Neural progenitor cell (in vitro differentiated cells): ENCODE results near the gene SREBF1. TPM values are rescaled to one million over a fixed set of nuclear protein-coding genes. Genes with fewer than 3 reads are reported as not detected.

Experiments used
- DNase-seq: peaks from one replicate; pipeline ENCODE4 v3.0.0-alpha.2; 2016; ENCODE audit warnings: low spot score
- H2AFZ ChIP-seq: fragments of 200-600 bp; sonication (generic); replicated peaks from 2 replicates; pipeline ENCODE4 v1.6.1; 2016; ENCODE audit warnings: antibody characterized with exemption
- H3F3A ChIP-seq: fragments of 200-600 bp; sonication (generic); 2 replicates; pipeline ENCODE4 v1.6.1; 2016; ENCODE audit warnings: antibody characterized with exemption, low read depth
- H3K27ac ChIP-seq: fragments of 200-600 bp; sonication (generic); 2 replicates; pipeline ENCODE4 v1.5.1; 2016; ENCODE audit warnings: mild to moderate bottlenecking
- H3K27me3 ChIP-seq: fragments of 200-600 bp; sonication (generic); 2 replicates; pipeline ENCODE4 v1.6.1; 2016; ENCODE audit warnings: mild to moderate bottlenecking, moderate library complexity
- H3K36me3 ChIP-seq: fragments of 200-600 bp; sonication (generic); 2 replicates; pipeline ENCODE4 v1.5.1; 2016
- H3K4me1 ChIP-seq: fragments of 200-600 bp; sonication (generic); 2 replicates; pipeline ENCODE4 v1.6.1; 2016; ENCODE audit warnings: mixed run types
- H3K4me2 ChIP-seq: fragments of 200-600 bp; sonication (generic); 2 replicates; pipeline ENCODE4 v1.6.1; 2016
- H3K4me3 ChIP-seq: fragments of 200-600 bp; sonication (generic); 2 replicates; pipeline ENCODE4 v1.5.1; 2016
- H3K79me2 ChIP-seq: fragments of 200-600 bp; sonication (generic); 2 replicates; pipeline ENCODE4 v1.6.1; 2016; ENCODE audit warnings: low read depth
- H3K9ac ChIP-seq: fragments of 200-600 bp; sonication (generic); 2 replicates; pipeline ENCODE4 v1.6.1; 2016
- H3K9me3 ChIP-seq: fragments of 200-600 bp; sonication (generic); 2 replicates; pipeline ENCODE4 v1.5.1; 2016; ENCODE audit warnings: low read depth
- H4K20me1 ChIP-seq: fragments of 200-600 bp; sonication (generic); 2 replicates; pipeline ENCODE4 v1.6.1; 2016; ENCODE audit warnings: low read depth
- H3K27ac Mint-ChIP-seq: 3 replicates; pipeline ENCODE4 v1.8.0; 2021; ENCODE audit warnings: mixed read lengths
- H3K27me3 Mint-ChIP-seq: 2 replicates; pipeline ENCODE4 v1.8.0; 2022; ENCODE audit warnings: low read depth, mild to moderate bottlenecking, inconsistent platforms, moderate library complexity, mixed read lengths; ENCODE audit not compliant: insufficient read depth
- H3K36me3 Mint-ChIP-seq: 3 replicates; pipeline ENCODE4 v1.8.0; 2021; ENCODE audit warnings: mixed read lengths
- H3K4me1 Mint-ChIP-seq: 3 replicates; pipeline ENCODE4 v1.8.0; 2021; ENCODE audit warnings: mixed read lengths
- H3K4me3 Mint-ChIP-seq: 3 replicates; pipeline ENCODE4 v1.8.0; 2021; ENCODE audit warnings: mild to moderate bottlenecking, moderate library complexity, mixed read lengths
- H3K9me3 Mint-ChIP-seq: 3 replicates; pipeline ENCODE4 v1.8.0; 2020; ENCODE audit warnings: mixed read lengths
- EZH2 ChIP-seq: fragments of 200-600 bp; sonication (generic); IDR thresholded peaks from 2 replicates; pipeline ENCODE4 v1.6.1; 2017; ENCODE audit warnings: antibody characterized with exemption, mild to moderate bottlenecking, moderate library complexity
- EZH2phosphoT487 ChIP-seq: fragments of 200-600 bp; sonication (generic); IDR thresholded peaks from 2 replicates; pipeline ENCODE4 v1.6.1; 2017; ENCODE audit warnings: antibody characterized with exemption
- total RNA-seq: library from RNA; depleted of rRNA; stranded (reverse); fragments of >200 nt; gene quantifications from 2 replicates; pipeline ENCODE4 v1.2.3, GENCODE V29; 2015; ENCODE audit warnings: low replicate concordance
- TF ChIP-seq, protein P1 (sequence below): fragments of 200-600 bp; sonication (generic); IDR thresholded peaks from 2 replicates; pipeline ENCODE4 v1.5.1; 2017; ENCODE audit warnings: antibody characterized with exemption, mild to moderate bottlenecking

The SREBF1 gene
- total RNA-seq, 1 donor from 2014 or later = 12.7 TPM

- peak overlapping the region; percentile 50 for H3K4me3 Mint-ChIP-seq
- H3K4me1 ChIP-seq = peaks cover 41% of the 10 kb centered on the region
These were observed 16.2 kb downstream of the SREBF1 start for GRCh38 chr17:17820463-17821158.

DNA sequence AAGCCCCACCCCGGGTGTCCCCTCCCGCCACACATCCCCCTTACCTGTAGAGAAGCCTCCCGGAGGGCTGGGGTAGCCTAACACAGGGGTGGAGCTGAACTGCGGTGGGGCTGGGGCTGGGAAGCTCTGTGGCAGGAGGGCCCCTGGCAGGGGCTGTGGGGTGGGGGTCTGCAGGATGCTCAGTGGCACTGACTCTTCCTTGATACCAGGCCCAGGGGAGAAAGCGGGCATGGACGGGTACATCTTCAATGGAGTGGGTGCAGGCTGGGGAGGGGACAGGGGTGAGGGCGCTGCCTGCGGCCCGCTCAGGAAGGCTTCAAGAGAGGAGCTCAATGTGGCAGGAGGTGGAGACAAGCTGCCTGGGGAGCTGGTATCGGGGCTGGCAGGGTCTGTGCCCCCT lies 16.7 kb downstream of the SREBF1 start:
- H3K9me3 ChIP-seq = no peaks in the 10 kb centered on the region
- H3K27ac ChIP-seq = no peak overlapping the region
- H3K36me3 ChIP-seq = no peaks in the 10 kb centered on the region
- Mint-ChIP-seq H3K4me1 (peaks cover 63% of the 10 kb centered on the region), H3K4me3 (no peak overlapping the region), H3K27me3 (peaks cover 2% of the 10 kb centered on the region), H3K9me3 (no peaks in the 10 kb centered on the region), H3K36me3 (peaks cover 13% of the 10 kb centered on the region), H3K27ac (no peak overlapping the region)
- TF ChIP-seq, protein P1, sequence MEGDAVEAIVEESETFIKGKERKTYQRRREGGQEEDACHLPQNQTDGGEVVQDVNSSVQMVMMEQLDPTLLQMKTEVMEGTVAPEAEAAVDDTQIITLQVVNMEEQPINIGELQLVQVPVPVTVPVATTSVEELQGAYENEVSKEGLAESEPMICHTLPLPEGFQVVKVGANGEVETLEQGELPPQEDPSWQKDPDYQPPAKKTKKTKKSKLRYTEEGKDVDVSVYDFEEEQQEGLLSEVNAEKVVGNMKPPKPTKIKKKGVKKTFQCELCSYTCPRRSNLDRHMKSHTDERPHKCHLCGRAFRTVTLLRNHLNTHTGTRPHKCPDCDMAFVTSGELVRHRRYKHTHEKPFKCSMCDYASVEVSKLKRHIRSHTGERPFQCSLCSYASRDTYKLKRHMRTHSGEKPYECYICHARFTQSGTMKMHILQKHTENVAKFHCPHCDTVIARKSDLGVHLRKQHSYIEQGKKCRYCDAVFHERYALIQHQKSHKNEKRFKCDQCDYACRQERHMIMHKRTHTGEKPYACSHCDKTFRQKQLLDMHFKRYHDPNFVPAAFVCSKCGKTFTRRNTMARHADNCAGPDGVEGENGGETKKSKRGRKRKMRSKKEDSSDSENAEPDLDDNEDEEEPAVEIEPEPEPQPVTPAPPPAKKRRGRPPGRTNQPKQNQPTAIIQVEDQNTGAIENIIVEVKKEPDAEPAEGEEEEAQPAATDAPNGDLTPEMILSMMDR = no peak
- TF ChIP-seq EZH2phosphoT487 = no peak
- no peak for TF ChIP-seq EZH2
- H3K4me1 ChIP-seq = peaks cover 36% of the 10 kb centered on the region
- H3K4me3 ChIP-seq = no peak overlapping the region
- H2AFZ ChIP-seq = no peak overlapping the region
- no peak for DNase-seq
- peaks cover 73% of the 10 kb centered on the region for H4K20me1 ChIP-seq
- H3K79me2 ChIP-seq = peaks cover 42% of the 10 kb centered on the region
- H3K27me3 ChIP-seq = no peaks in the 10 kb centered on the region
- peaks cover 13% of the 10 kb centered on the region for H3F3A ChIP-seq
- no peak overlapping the region for H3K9ac ChIP-seq
- H3K4me2 ChIP-seq = no peak overlapping the region

More at GRCh38 chr17:17820463-17821158, 16.2 kb downstream of the SREBF1 start:
- H3K9ac ChIP-seq = no peak overlapping the region
- TF ChIP-seq, protein P1 = no peak
- TF ChIP-seq EZH2 (no peak), EZH2phosphoT487 (no peak)
- no peak overlapping the region for H2AFZ ChIP-seq
- peaks cover 64% of the 10 kb centered on the region for H3K4me1 Mint-ChIP-seq
- H4K20me1 ChIP-seq = peaks cover 75% of the 10 kb centered on the region
- H3K9me3 ChIP-seq = no peaks in the 10 kb centered on the region
- no peak overlapping the region for H3K27ac ChIP-seq
- H3K27me3 ChIP-seq = no peaks in the 10 kb centered on the region
- H3K79me2 ChIP-seq = peaks cover 48% of the 10 kb centered on the region
- H3K27me3 Mint-ChIP-seq = no peaks in the 10 kb centered on the region
- H3K36me3 ChIP-seq = no peaks in the 10 kb centered on the region
- H3K27ac Mint-ChIP-seq = peak overlapping the region; percentile 63
- peaks cover 18% of the 10 kb centered on the region for H3F3A ChIP-seq
- no peaks in the 10 kb centered on the region for H3K9me3 Mint-ChIP-seq
- H3K4me3 ChIP-seq = no peak overlapping the region
- H3K36me3 Mint-ChIP-seq = peaks cover 10% of the 10 kb centered on the region
- no peak for DNase-seq
- peak overlapping the region; percentile 20 for H3K4me2 ChIP-seq

DNA sequence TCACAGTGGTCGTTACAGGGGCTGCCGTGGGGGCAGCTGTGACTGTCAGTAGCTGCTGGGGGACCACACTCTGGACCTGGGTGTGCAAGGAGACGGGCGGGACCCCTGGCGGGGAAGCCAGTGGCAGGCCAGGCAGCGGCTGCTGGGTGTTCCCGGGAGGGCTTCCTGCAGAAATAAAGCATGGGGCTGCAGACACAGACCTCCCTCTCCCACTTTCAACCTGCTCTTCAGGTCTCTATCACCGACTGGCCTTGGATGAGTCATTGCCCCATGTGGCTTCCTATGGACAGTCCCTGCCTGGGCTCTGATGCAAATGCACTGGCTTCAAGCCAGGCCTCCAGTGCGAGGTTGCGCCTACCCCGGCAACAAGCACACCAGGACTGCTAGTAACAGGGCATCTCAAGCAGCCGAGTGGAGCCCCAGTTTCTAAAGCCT lies 17.2 kb downstream of the SREBF1 start:
- H3K4me1 Mint-ChIP-seq = peaks cover 58% of the 10 kb centered on the region
- H3K27me3 ChIP-seq = no peaks in the 10 kb centered on the region
- H3K4me3 ChIP-seq = no peak overlapping the region
- peaks cover 13% of the 10 kb centered on the region for H3K36me3 Mint-ChIP-seq
- H3F3A ChIP-seq = peaks cover 8% of the 10 kb centered on the region
- peaks cover 68% of the 10 kb centered on the region for H4K20me1 ChIP-seq
- no peak overlapping the region for H2AFZ ChIP-seq
- H3K4me2 ChIP-seq = no peak overlapping the region
- no peaks in the 10 kb centered on the region for H3K9me3 Mint-ChIP-seq
- TF ChIP-seq EZH2 (no peak), EZH2phosphoT487 (no peak)
- TF ChIP-seq, protein P1 = no peak
- DNase-seq = no peak
- peaks cover 37% of the 10 kb centered on the region for H3K79me2 ChIP-seq
- no peak overlapping the region for H3K27ac ChIP-seq
- H3K36me3 ChIP-seq = no peaks in the 10 kb centered on the region
- peaks cover 32% of the 10 kb centered on the region for H3K4me1 ChIP-seq
- no peak overlapping the region for H3K27ac Mint-ChIP-seq
- no peak overlapping the region for H3K9ac ChIP-seq
- no peaks in the 10 kb centered on the region for H3K9me3 ChIP-seq
- H3K27me3 Mint-ChIP-seq = peaks cover 2% of the 10 kb centered on the region
- no peak overlapping the region for H3K4me3 Mint-ChIP-seq
